ENCODE data around the gene TP53I13.

The TP53I13 gene

DNA sequence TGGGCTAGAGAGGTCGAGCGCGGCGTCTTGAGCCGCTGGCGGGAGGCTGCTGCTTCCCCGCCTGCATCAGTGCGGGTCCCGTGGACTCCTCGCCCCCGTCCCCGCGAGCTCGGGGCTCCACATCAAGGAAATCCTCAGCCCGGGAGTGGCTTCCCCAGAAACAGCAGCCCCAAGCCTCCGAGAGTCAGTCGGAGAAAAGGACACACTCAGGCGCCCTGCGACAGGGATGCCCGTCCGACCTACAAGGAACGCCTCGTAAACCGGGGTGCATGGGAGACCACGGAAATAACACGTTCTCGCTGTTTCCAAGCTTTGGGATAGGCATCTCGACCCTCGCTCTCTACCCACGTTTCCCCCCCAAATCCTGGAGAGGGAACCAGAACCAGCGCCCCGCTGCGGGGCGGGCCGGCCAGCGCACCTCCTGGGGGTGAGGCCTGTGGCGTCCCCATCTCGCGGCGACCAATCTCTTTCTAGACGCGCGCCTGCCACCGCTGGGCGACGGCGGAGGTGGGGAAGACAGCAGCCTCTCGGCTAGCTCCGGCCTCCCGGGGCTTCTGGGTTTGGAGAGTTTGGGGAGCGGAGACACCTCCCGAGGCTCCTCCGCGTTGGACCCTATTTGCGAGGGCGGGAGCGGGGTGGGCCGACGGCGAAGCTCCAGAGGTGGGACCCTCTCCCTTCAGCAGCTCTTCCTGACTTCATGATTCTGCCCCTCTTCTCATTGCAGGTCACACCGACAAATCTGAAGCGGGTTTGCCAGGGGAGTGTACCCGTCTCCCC lies 759 bp upstream of the TP53I13 start:
- peak; percentile 87 to 88 for DNase-seq

DNA sequence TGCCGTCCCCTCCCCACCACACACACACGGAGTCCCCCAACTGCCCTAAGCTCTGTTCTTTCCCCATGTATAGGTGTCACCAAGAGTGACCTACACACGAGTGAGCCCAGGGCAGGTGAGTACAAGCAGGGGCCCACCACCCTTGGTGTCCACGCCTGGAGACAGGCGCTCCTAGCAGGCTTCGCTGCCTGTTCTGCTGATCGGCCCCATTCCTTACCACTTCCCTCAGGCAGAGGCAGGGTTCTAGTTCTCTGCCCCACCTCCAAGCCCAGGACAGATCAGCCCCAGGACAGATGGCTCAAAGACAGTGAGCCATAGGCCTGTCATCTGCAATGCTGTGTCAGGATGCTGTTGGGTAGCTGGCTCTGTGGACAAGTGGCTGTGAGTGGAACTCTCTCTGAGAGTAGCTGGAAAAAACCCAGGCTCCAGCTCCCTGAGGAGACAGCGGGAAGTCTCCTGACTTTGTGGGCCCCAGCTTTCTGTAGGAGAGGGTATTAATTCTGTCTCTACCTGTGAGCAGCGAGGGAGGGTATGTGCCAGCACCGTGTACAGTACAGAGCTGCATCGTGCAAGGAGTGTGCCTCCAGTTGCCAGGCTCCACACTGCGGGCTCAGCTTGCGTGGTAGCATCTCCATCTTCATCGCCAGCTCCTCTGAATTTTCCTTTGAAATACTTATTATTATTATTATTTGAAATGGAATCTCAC lies 897 bp downstream of the TP53I13 start:
- no peak for DNase-seq

DNA sequence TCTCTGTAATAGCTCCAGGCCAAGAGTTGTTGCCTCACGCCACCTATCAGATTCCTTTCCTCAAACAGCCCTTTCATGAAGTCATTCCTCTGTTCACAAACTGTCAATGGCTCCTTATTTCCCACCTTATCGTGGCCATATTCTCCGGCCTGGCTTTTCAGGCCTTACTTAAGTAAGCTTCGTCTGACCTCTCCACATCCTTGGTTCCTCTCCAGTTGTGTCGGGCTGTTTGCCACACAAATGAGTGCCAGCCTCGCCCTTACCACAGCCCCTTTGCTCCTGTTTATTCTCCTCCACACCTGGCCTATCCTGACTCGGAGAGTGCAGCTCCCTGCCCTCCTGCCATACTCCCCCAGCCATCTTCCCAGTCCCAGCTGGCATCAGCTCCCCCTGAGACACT lies 2.0 kb downstream of the TP53I13 start:
- DNase-seq, result no peak

DNA sequence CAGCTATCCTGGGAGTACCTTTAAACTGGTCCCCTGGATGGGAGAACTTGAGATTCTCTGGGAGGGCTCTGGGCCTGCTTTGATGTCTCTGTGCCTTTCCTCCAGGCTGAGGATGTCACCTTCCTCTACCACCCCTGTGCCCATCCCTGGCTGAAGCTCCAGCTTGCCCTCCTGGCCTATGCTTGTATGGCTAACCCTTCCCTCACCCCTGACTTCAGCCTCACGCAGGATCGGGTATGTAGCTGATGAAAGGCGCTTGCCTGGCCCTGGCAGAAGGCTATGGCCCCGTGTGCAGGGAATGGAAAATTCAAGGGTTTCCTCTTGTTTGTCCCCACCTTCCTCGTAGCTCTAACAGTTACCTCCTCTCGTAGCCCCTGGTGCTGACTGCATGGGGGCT lies 3.0 kb downstream of the TP53I13 start:
- DNase-seq, result no peak

DNA sequence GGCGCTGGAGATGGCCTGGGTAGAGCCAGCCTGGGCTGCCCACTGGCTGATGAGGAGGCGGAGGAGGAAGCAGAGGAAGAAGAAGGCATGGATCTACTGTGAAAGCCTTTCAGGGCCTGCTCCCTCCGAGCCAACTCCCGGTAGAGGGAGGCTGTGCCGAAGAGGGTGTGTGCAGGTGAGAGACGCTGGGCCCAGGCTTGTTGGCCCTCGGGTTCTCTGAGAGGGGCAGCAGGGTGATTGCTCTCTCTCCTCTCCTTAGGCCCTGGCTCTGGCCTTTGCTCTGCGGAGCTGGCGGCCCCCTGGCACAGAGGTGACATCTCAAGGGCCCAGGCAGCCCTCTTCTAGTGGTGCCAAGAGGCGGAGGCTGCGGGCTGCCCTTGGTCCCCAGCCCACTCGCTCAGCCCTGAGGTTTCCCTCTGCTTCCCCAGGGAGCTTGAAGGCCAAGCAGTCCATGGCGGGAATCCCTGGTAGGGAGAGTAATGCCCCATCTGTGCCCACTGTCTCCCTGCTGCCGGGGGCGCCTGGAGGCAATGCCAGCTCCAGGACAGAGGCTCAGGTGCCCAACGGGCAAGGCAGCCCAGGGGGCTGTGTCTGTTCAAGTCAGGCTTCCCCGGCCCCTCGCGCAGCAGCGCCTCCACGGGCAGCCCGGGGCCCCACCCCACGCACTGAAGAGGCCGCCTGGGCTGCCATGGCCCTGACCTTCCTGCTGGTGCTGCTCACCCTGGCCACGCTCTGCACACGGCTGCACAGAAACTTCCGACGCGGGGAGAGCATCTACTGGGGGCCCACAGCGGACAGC lies 3.6 kb downstream of the TP53I13 start:
- DNase-seq, result peak in 1 of 2 experiments; percentile 30

DNA sequence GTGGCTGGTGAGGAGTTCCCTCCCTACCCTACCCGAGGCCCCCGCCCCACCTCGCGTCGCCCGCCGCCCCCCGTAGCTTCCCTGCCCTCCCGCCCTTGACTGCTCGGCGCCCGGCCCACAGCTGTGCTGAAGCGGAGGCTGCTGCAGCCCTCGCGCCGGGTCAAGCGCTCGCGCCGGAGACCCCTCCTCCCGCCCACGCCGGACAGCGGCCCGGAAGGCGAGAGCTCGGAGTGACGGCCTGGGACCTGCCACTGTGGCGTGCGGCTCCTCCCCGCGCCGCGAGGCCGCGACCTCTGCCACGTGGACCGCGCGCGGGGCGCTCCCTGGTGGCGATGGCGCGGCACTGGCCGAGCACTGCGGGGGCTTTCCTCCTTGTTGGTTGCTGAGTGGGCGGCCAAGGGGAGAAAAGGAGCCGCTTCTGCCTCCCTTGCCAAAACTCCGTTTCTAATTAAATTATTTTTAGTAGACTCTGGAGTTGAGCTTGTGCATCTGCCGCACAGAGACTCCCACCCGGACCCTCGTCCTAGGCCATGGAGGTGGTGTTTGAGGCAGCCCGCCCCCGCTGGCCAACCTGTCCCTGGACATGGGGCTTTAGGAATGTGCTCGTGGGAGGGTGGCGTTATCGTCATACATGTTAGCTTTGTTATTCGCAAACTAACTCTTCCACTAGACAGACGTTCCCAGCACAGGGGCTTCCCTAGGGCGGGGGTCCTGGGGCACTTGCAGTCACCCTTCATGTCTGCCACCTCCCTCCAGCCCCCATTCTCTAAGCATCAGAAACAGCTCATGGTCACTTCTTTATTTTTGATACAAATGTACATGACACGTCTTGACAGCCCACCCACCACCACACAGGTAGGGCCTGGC lies 4.4 kb downstream of the TP53I13 start:
- DNase-seq, result peak; percentile 77 to 82

DNA sequence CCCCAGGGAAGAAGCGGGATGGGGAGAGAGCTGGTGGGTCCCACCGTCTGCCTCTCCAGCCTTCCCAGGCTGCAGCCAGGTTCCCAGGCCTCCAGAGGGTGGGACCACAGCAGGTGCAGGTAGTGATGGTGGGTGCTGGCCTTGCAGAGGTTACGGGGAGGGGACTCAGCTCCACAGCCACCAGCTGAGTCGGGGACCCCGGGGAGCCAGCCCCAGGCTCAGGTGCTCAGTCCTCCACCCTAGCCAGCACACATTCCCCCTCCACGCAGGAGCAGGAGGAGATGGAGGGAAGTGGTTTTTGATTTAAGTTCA lies 5.0 kb downstream of the TP53I13 start:
- DNase-seq, result no peak

DNA sequence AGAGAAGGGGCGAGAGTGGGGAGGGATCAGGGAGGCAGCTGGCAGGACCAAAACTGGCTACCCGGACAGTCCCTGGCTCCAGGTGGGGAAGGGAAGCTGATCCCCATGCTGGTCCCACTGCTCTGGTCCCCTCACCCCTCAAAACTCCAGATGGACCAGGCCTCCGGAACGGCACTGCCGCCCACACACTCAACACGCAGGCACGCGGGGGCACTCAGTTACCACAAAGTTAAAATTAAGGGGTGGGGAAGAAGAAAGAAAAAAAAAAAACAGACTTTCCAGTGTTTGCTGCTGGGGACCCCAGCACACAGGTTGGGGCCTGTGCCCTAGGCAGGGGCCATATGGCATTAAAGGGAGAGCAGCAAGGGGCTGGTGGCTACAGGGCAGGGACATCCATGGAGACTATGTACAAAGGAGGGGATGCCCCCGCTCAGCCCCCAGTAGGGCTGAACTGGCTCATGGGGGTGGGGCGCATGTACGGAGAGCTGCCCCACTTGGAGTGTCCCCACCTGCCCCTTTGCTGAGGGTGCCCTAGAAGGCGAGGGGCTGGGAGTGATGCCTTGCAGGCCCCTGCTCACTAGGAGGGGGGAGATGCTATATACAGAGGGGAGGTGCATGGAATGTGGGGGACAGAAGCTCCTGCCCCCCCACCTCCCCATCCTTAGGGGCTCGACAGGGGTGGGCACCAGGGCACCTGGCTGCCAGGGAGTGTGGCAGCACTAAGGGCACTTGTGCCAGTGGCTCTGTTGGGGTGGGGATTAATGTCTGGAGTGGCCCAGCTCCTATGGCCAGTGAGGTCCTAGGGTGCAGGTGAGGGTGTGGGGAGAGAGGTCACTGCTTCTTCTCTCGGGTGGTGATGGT lies 5.6 kb downstream of the TP53I13 start:
- DNase-seq, result no peak

DNA sequence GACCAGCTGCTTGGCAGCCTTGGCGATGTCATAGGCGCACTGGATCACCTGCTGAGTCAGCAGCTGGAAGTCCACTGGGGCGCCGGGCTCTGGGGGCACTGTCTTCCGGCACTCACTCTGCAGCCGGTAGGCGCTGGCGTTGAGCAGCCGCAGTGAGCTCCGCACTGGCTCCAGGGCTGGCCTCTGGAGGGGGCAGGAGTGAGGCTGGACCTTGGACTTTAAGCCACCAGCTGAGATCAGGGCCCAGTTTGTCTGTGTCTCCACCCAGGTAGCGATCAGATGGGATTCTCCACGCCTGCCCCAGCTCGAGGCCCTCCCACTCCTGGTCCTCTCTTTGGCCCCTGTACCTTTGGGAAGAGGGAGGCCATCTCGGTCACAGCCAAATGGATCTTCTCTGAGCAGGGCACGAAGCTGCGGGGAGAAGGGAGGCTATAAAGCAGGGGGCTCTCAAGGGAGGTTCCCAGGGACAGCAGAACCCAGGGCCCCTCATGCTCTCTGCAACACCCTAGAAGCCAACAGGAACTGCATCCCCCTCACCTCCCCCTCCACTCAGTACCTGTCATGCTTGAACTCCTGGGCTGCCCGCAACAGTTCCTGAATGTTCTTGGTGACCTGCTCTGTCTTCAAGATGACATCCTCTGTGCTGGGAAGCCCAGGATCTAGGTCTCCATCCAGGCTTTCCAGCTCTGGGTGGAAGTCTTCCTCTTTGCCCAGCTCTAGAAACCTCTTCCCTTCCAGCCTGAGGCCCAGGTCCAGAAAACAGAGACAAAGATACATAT lies 6.4 kb downstream of the TP53I13 start:
- no peak for DNase-seq

DNA sequence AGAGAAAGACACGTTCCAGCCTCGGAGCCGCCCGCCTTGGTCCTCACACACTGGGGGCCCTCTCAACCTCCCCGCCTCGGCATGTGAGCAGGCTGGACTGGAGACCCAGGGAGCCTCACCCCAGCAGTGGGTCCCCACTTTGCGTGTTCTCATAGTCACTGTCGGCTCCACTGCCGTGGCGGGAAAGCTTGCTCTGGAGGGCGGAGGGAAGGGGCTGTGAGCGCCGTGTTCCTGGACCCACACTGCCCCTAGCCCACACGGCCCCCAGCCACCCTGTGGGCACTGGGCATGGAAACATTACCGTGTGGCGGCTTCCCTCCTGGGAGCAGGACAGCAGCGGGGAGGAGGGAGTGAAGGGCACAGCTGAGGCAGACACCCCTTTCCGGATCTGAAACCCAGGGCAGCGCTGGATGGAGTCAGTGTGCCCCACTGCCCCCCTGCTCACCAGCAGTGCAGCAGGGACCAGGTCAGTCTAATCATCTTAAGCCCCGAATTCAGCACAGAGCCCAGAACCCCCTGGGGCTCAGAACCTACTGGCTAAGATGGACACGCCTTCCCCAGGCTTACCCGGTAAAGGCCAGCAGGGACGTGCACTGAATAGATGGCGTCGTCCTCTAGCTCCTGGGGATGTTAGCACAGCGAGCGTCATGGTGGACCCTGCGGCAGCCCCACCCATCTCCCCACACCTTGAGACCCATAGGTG lies 7.2 kb downstream of the TP53I13 start:
- DNase-seq, result no peak

DNA sequence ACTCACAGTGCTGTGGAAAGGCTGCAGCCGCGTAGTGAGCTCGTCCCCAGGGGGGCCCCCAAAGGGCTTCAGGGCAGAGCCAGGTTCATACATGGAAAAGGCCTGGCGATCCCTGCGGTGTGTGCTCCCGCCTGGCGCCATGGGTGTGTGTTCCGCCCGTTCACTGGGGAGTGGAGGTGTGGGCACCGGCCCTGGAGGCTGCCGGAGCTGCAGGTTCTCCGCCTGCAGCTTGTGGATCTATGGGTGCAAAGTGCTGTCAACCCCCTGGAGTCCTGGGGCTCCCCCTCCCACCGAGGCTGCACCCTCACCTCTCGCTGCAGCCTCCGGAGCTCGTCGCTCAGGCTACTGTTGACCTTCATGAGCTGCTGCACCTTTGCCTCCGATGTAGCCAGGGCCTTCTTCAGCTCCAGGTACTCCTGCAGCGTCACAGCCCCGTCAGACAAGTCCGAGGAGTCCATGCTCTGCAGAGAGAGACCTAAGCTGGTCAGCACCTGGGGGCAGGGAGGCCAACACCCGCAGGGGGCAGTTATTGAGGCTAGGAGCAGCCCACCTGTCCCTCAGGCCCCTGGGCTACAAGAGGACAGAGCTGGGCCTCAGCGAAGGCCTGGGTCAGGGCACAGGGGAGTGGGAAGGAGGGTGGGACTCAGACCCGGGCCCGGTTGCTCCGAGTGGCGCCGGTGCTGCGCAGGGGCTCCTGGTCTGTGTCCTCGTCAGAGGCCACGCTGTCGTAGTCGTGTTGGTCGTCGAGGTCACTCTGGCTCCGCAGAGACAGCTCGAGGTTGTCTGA lies 7.9 kb downstream of the TP53I13 start:
- DNase-seq, result no peak

DNA sequence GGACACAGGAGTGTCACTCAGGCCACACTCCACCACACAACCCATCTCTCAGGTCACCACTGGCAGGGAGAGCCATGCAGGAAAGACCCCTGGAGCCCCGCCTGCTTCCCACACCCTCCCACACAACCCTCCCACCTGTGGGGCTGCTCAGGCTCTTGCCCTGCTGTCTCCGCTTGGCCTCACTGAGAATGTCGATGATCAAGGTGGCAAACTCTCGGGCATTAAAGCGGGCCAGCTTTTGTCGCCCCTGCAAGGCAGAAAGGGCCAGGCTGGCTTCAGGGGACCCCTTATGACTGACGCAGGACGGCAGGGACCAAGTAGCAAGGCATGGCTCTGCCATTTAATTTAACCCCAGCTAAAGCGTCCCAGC lies 8.5 kb downstream of the TP53I13 start:
- DNase-seq, result no peak

DNA sequence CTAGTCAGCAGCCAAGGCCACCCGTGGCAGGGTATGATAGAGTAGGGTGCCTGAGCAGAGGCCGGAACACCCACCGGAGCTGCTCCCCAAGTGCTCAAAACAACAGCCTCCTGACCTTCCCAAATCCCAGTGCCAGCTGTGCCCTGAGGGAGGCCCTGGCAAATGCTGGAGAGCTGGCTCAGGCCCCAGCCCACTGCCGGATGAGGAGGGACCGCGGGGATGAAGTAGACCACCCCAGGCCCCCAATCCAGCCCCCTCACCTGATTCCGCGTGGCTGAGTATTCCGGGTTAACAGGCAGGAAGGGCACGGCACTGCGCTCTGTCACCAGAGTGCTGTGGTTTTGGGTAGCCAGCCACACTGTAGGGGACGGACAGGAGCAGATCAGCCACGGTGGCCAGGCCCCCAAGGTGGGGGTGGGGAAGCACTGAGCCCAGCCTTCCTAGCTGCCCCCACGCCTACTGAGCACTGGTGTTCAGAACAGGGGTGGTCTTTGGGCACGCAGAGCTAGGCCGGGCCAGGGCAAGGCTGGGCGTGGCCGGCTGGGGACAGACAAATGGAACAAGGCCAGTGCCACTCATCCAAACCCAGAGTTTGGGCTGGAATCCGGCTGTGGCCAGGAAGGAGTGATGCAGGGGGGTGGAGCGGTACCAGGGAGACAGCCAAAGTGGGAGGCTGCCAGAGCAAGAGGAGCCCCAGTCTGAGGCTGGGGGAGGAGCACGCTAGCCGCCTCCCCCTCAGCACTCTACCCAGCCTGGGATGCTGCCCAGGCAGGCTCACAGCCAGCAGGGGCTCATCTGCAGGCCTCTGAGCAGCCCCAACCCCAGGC lies 9.1 kb downstream of the TP53I13 start:
- DNase-seq, result no peak

DNA sequence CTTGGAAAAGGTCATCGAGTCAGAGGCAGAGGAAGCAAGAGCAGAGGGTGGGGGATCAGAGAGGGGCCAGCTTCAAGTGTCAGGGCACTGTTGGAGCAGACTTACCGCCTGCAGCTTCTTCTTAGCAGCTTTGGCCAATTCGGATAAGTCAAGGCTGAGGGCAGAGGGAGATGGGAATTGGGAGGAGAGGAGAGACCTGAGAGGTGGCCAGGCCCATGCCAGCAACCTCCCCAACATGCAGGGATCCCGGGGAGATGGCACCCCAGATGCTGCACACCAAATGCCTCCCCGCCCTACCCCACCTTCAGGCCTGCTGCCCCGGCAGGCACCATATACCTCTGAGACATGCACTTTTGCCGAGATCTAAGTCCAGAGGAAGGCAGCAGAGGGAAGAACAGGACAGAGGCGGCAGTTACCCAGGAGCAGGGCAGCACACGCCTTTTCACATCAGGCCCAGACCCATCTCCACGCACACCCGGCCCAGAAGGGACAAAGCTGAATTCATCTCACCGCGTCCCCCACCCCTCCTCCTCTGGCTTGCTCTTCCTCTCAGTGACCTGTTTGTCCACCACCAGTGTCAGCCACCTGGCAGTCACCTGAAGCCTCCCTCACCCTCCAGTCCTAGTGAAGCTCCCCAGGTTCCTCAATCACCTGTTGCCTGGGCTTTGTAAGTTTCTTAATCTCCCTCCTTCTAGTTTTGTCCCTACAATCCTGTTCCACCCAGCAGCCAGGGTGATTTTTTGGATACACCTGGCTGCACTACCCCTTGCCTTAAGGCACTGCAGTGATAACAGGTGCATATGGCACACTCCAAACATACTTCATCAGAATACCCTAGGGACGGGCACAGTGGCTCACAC lies 10.4 kb downstream of the TP53I13 start:
- DNase-seq, result no peak

DNA sequence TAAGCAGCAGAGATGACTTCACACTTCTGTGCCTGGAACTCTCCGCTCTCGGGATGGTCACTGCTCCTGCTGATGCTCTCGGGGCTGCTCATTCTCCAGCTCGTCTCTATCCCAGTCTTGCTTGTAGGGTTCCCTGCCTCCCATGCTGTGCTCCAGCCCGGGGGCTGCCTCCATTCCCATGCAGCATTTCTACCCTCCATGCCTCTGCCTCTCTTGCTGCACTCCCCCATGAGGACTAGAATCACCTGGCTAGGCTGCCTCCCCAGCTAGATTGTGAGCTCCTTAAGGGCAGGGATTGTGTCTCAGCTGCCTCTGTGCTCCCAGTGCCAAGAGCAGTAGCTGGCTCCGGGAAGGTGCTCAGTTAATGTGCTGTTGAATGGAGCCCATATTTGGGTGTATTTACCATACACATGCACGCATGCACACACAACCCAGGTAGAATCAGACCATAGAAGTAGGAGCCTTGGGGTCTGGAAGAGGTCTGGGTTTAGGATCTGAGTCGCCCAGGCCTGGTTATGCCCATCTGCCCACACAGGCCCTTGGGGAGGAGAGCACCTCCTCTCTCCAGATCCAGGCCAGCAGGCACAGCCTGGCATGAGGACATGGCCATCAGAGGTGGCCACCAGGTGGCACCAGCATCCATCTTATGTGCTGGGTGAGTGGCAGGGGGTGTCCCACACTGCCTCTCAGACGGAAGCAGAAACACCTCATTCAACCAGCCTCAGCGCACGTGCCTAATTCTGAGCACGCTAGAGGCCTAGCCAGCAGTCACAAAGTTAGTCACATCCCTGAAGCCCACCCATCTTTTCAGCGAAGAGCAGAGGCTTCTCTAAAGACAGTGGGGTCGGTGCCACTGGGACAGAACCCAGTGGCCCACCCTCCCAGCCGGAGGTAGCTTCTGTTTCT lies 11.6 kb downstream of the TP53I13 start:
- peak; percentile 93 to 94 for DNase-seq

DNA sequence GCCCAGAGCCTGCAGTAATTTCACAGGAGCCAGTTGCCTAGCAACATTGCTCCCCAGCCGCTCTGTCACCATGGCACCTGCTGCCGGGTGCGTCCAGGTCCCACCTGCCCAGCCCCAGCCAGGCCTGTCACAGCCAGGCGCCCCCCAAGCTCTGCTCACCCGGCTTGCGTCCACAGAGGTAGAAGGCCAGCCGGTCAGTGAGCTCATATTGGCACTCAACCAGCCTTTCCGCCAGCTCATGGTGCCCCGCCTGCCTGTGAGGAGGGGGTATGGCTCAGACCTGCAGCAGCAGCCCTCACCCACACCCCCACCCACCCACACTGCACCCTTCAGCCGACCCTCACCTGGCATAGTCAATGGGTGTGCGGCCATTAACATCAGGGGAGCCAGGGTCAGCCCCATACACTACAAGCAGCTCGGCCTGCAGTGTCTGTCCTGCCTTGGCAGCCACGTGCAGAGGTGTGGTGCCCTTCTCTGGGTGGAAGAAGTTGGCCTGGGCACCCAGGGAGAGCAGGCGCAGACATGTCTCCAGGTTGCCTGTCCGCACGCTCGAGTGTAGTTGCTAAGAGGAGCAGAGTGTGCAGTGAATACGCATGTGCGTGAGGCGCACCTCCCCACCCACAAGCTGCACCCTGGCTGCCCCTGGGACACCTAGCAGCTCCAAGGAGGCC lies 13.2 kb downstream of the TP53I13 start:
- no peak for DNase-seq

All from activated T-cell treated with anti-CD3 and anti-CD28 coated beads, Interleukin-2, amount 50 U/mL, for 48 hours (primary cell).